ENCODE results near the gene NOP53.

- TF ChIP-seq CTCF (IDR thresholded peaks at IDR 0.05) (no peak), POLR2A (IDR thresholded peaks at IDR 0.05) (no peak)
These were observed 60.0 kb downstream of the NOP53 start for GRCh38 chr19:47805313-47805712.

Measured in right lobe of liver (tissue), 4 donors.